ENCODE results near the gene MORN1. TPM values are rescaled to one million over a fixed set of nuclear protein-coding genes. Genes with fewer than 3 reads are reported as not detected.

MORN1 gene
- total and polyA plus RNA-seq, 4 donors = 5.2 to 23.9 (median 13.9) TPM

DNA sequence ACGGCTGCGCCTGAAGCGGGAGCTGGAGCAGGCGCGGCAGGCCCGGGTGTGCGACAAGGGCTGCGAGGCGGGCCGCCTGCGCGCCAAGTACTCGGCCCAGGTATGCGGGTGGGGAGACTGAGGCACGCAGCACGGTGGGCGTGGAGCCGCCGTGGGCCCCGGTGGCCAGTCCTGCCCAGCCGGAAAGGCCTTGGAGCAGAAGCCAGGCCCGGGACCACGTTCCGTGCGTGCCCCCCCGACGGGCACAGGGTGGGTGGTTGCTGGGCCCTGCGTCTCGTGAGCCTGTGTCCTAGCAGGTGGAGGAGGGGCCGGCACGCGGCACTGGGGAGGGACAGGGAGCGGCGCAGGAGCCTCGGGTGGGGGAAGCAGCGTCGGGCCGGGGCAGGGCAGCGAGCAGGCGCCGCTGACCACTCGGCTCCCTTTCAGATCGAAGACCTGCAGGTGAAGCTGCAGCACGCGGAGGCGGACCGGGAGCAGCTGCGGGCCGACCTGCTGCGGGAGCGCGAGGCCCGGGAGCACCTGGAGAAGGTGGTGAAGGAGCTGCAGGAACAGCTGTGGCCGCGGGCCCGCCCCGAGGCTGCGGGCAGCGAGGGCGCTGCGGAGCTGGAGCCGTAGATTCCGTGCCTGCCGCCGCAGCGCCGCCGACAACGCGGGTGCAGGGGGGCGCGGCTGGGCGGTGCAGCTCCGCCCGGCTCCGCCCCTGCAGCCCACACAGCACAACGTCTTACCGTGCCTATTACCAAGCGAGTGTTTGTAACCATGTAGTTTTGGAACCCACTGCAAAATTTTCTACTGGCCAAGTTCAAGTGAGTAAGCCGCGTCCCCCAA is 85.0 kb downstream of the MORN1 start:
- TF ChIP-seq CTCF (IDR thresholded peaks at IDR 0.05; ENCODE audit: control extremely low read depth, extremely low read depth) = no peak
- H3K4me3 ChIP-seq = no peak overlapping the region
- H3K36me3 ChIP-seq (ENCODE audit: control insufficient read depth in 4 of 4, insufficient read depth in 4 of 4, low read length in 4 of 4) = peaks cover 16 to 62% (median 38%) of the 10 kb centered on the region in 4 donors
- DNase-seq (no peak), ATAC-seq (ENCODE audit: insufficient read depth, low FRiP score) (no peak)
- H3K4me1 ChIP-seq (ENCODE audit: control insufficient read depth in 5 of 5, insufficient read depth in 5 of 5, low read length in 5 of 5) = peaks cover 0 to 23% (median 7%) of the 10 kb centered on the region in 5 donors
- no peak overlapping the region for H3K9ac ChIP-seq (ENCODE audit: insufficient read depth in 1 of 2, low read length in 2 of 2)
- WGBS, 2 donors = 94 to 96% methylated on average over 79 to 81 of the region's 81 CpGs
- no peaks in the 10 kb centered on the region for H3K9me3 ChIP-seq (ENCODE audit: control insufficient read depth in 4 of 4, insufficient read depth in 3 of 4, low read length in 3 of 4)
- no peak overlapping the region for H3K27ac ChIP-seq (ENCODE audit: low read depth in 1 of 2, low read length in 1 of 2)
- no peaks in the 10 kb centered on the region for H3K27me3 ChIP-seq (ENCODE audit: control insufficient read depth in 3 of 3, insufficient read depth in 3 of 3, low read length in 2 of 3)

GRCh38 chr1:2304921-2305681 is 86.3 kb downstream of the MORN1 start:
- H3K9ac ChIP-seq (ENCODE audit: insufficient read depth in 1 of 2, low read length in 2 of 2) = no peak overlapping the region
- H3K4me1 ChIP-seq (ENCODE audit: control insufficient read depth in 5 of 5, insufficient read depth in 5 of 5, low read length in 5 of 5) = peaks cover 0 to 24% (median 14%) of the 10 kb centered on the region in 5 donors
- WGBS, 2 donors = 91 to 93% methylated on average over 49 of the region's 49 CpGs
- no peaks in the 10 kb centered on the region for H3K27me3 ChIP-seq (ENCODE audit: control insufficient read depth in 3 of 3, insufficient read depth in 3 of 3, low read length in 2 of 3)
- TF ChIP-seq CTCF (IDR thresholded peaks at IDR 0.05; ENCODE audit: control extremely low read depth, extremely low read depth) = no peak
- no peak for DNase-seq
- no peak overlapping the region for H3K27ac ChIP-seq (ENCODE audit: low read depth in 1 of 2, low read length in 1 of 2)
- no peak overlapping the region for H3K4me3 ChIP-seq
- peaks cover 16 to 60% (median 38%) of the 10 kb centered on the region in 4 donors for H3K36me3 ChIP-seq (ENCODE audit: control insufficient read depth in 4 of 4, insufficient read depth in 4 of 4, low read length in 4 of 4)
- no peak for ATAC-seq (ENCODE audit: insufficient read depth, low FRiP score)
- H3K9me3 ChIP-seq (ENCODE audit: control insufficient read depth in 4 of 4, insufficient read depth in 3 of 4, low read length in 3 of 4) = no peaks in the 10 kb centered on the region

DNA sequence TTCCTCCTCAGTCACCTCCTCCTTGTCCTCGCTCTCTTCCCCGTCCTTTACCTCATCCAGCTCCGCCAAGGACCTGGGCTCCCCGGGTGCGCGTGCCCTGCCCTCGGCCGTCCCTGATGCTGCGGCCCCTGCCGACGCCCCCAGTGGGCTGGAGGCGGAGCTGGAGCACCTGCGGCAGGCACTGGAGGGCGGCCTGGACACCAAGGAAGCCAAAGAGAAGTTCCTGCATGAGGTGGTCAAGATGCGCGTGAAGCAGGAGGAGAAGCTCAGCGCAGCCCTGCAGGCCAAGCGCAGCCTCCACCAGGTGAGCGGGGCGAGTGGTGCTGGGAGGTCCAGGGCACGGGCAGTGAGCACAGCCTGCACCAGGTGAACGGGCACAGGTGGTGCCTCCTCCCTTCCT is 87.1 kb downstream of the MORN1 start:
- Histone ChIP-seq H3K9ac (ENCODE audit: insufficient read depth in 1 of 2, low read length in 2 of 2) (no peak overlapping the region), H3K27ac (ENCODE audit: low read depth in 1 of 2, low read length in 1 of 2) (no peak overlapping the region), H3K27me3 (ENCODE audit: control insufficient read depth in 3 of 3, insufficient read depth in 3 of 3, low read length in 2 of 3) (no peaks in the 10 kb centered on the region), H3K4me3 (no peak overlapping the region), H3K36me3 (ENCODE audit: control insufficient read depth in 4 of 4, insufficient read depth in 4 of 4, low read length in 4 of 4) (peaks cover 16 to 57% (median 37%) of the 10 kb centered on the region in 4 donors), H3K9me3 (ENCODE audit: control insufficient read depth in 4 of 4, insufficient read depth in 3 of 4, low read length in 3 of 4) (no peaks in the 10 kb centered on the region), H3K4me1 (ENCODE audit: control insufficient read depth in 5 of 5, insufficient read depth in 5 of 5, low read length in 5 of 5) (peaks cover 7 to 30% (median 23%) of the 10 kb centered on the region in 5 donors)
- WGBS, 2 donors = 93% methylated on average over 21 to 22 of the region's 22 CpGs
- TF ChIP-seq CTCF (IDR thresholded peaks at IDR 0.05; ENCODE audit: control extremely low read depth, extremely low read depth) = no peak
- no peak for ATAC-seq (ENCODE audit: insufficient read depth, low FRiP score)
- no peak for DNase-seq
